HCT116 (cell line): ENCODE data around the gene ATG4B.

ENCODE experiments used
- ATF3 ChIP-seq: IDR thresholded peaks from 2 replicates; pipeline ENCODE4 v1.6.1; 2012
- CTCF ChIP-seq, 3 experiments: fragments of 200-600 bp in 1 of 3; sonication (generic) in 1 of 3; IDR thresholded peaks in 2 of 3; conservative IDR thresholded peaks in 1 of 3; 2 replicates each; pipeline ENCODE4 v1.5.1; 2012 to 2017; ENCODE audit warnings: low read depth in 2 of 3, low read length in 2 of 3, antibody characterized with exemption in 1 of 3, borderline replicate concordance in 1 of 3, control low read depth in 1 of 3, mild to moderate bottlenecking in 1 of 3, mixed read lengths in 1 of 3, mixed run types in 1 of 3, moderate library complexity in 1 of 3; ENCODE audit not compliant: insufficient read depth in 1 of 3
- POLR2A ChIP-seq: IDR thresholded peaks from 2 replicates; pipeline ENCODE4 v1.7.0; 2011; ENCODE audit warnings: borderline replicate concordance; ENCODE audit not compliant: insufficient read depth, insufficient read length; ENCODE audit errors: extremely low read depth
- POLR2AphosphoS5 ChIP-seq: IDR thresholded peaks from 2 replicates; pipeline ENCODE4 v1.6.1; 2011; ENCODE audit warnings: mild to moderate bottlenecking, low read depth, low read length, moderate library complexity
- TCF7L2 ChIP-seq: IDR thresholded peaks from 2 replicates; pipeline ENCODE4 v1.7.0; 2011; ENCODE audit warnings: borderline replicate concordance, inconsistent platforms; ENCODE audit not compliant: insufficient read depth, insufficient read length; ENCODE audit errors: extremely low read depth

DNA sequence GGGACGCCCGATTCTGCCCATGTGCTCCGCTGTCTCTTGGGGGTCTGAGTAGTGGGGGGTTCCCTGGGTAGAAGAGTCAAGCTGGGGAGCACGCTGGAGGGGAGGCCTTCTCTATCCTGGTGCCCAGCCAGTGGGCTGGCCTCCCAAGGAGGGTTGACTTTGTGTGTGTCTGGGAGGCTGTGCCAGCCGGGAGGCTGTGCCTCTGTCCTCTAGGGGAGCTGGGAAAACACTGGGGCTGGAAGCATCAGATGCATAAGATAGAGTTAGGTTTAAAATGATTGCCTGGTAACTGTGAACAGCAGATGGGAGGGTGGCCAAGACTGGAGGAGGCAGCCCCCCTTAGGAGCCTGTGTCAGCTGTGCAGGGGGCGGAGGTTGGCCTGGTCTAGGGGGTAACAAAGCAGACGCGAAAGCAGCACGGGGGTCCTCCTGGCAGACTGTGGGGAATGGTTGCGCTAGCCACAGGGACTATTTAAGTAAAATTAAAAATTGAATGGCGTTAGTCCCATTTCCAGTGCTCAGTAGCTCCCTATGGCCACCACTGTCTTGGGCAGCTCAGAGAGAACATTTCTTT lies 65.6 kb downstream of the ATG4B start:
- TF ChIP-seq POLR2A (no peak), POLR2AphosphoS5 (no peak), CTCF (IDR thresholded peaks at IDR 0.05 in 2 of 3, conservative IDR thresholded peaks at IDR 0.05 in 1 of 3; ENCODE audit: borderline replicate concordance in 1 of 3, insufficient read depth in 1 of 3, low read depth in 2 of 3, low read length in 2 of 3) (no peak), ATF3 (no peak), TCF7L2 (no peak)
